ENCODE data around the gene RPAP2.

GRCh38 chr1:92409946-92410549 lies 111.2 kb downstream of the RPAP2 start:
- no peak for TF ChIP-seq POLR2A (IDR thresholded peaks at IDR 0.05)
- TF ChIP-seq CTCF (IDR thresholded peaks at IDR 0.05), result no peak

All from transverse colon (tissue), 3 donors.